C4-2B (cell line): ENCODE results near the gene CCDC85C.

Source experiments
- CTCF ChIP-seq: fragments of 450-650 bp; conservative IDR thresholded peaks from 2 replicates; pipeline ENCODE4 v1.5.1; 2017; ENCODE audit warnings: mild to moderate bottlenecking
- ZFX ChIP-seq: fragments of 450-650 bp; IDR thresholded peaks from 2 replicates; pipeline ENCODE4 v1.6.1; 2017

- TF ChIP-seq ZFX (no peak), CTCF (no peak)
These were observed 51.3 kb downstream of the CCDC85C start for GRCh38 chr14:99552572-99553216.
